GM12878 (cell line): ENCODE results near the gene TIMM29. TPM values are rescaled to one million over a fixed set of nuclear protein-coding genes. Genes with fewer than 3 reads are reported as not detected.

ENCODE experiments used
- E2F8 ChIP-seq: fragments of 450-650 bp; IDR thresholded peaks from 2 replicates; pipeline ENCODE4 v1.6.1; 2018; ENCODE audit warnings: mild to moderate bottlenecking, low read depth, moderate library complexity; ENCODE audit not compliant: partially characterized antibody
- ESRRA ChIP-seq: IDR thresholded peaks from 2 replicates; pipeline ENCODE4 v1.6.1; 2012; ENCODE audit warnings: mild to moderate bottlenecking, low read length, improper control_type of control experiment
- JUNB ChIP-seq: IDR thresholded peaks from 2 replicates; pipeline ENCODE4 v1.6.1; 2016; ENCODE audit warnings: antibody characterized with exemption, mild to moderate bottlenecking
- JUND ChIP-seq: IDR thresholded peaks from 2 replicates; pipeline ENCODE4 v1.6.1; 2012; ENCODE audit warnings: low read depth, mild to moderate bottlenecking, low read length, improper control_type of control experiment, moderate library complexity
- KDM1A ChIP-seq: fragments of 200-600 bp; sonication (generic); IDR thresholded peaks from 2 replicates; pipeline ENCODE4 v1.6.1; 2016; ENCODE audit warnings: borderline replicate concordance
- MTA3 ChIP-seq: IDR thresholded peaks from 2 replicates; pipeline ENCODE4 v1.6.1; 2012; ENCODE audit warnings: low read length, inconsistent platforms, borderline replicate concordance
- NRF1 ChIP-seq: conservative IDR thresholded peaks from 2 replicates; pipeline ENCODE4 v1.6.1; 2011; ENCODE audit warnings: mild to moderate bottlenecking, low read depth, low read length, improper control_type of control experiment
- RAD51 ChIP-seq: fragments of 450-650 bp; IDR thresholded peaks from 2 replicates; pipeline ENCODE4 v1.6.1; 2016; ENCODE audit warnings: moderate library complexity, mild to moderate bottlenecking, inconsistent platforms
- SIX5 ChIP-seq: IDR thresholded peaks from 2 replicates; pipeline ENCODE4 v1.6.1; 2011; ENCODE audit warnings: mild to moderate bottlenecking, low read depth, low read length, moderate library complexity; ENCODE audit not compliant: severe bottlenecking
- polyA plus RNA-seq, 11 experiments: library from polyadenylated mRNA; depleted of rRNA in 4 of 11; unstranded in 6 of 11; stranded (reverse) in 5 of 11; fragments of >200 nt; fragmentation: Nextera tagmentation in 4 of 11; fragmentation: Illumina TruSeq in 1 of 11; extraction: Ambion mirVana in 4 of 11; extraction: Trizol in 1 of 11; gene quantifications; 1 replicate in 1 of 11; 2 replicates in 10 of 11; pipeline versions ENCODE4 v1.2.1 to v1.2.3, GENCODE V29; 2011 to 2016; ENCODE audit warnings: inconsistent platforms in 2 of 11, missing spikeins in 2 of 11, low read depth in 1 of 11
- total RNA-seq, 4 experiments: library from RNA; depleted of rRNA in 3 of 4; stranded (reverse); fragments of >200 nt in 3 of 4; fragmentation: Illumina TruSeq in 1 of 4; extraction: Trizol in 1 of 4; gene quantifications; 2 replicates each; pipeline versions ENCODE4 v1.2.1 to v1.2.3, GENCODE V29; 2013 to 2021
- TF ChIP-seq, protein P1 (sequence below): IDR thresholded peaks from 2 replicates; pipeline ENCODE4 v1.6.1; 2012; ENCODE audit warnings: improper control_type of control experiment, low read depth, low read length; ENCODE audit not compliant: insufficient replicate concordance
- TF ChIP-seq, protein P2 (sequence below): fragments of 450-650 bp; IDR thresholded peaks from 2 replicates; pipeline ENCODE4 v1.6.1; 2017; ENCODE audit warnings: mild to moderate bottlenecking, moderate library complexity
- TF ChIP-seq, protein P3 (sequence below): fragments of 450-650 bp; formaldehyde crosslinking; IDR thresholded peaks from 2 replicates; pipeline ENCODE4 v1.4.0; 2020; ENCODE audit warnings: mild to moderate bottlenecking, moderate library complexity

The TIMM29 gene
- total and polyA plus RNA-seq, 10 of the 15 experiments (the other 5 are each of a cell fraction or from before 2014, with no cell fraction given), result 2.4 to 27.9 (median 13.5) TPM

GRCh38 chr19:10928563-10929401 is at the start of gene TIMM29, which contains the start of gene YIPF2 (continued):
- TF ChIP-seq, protein P1, sequence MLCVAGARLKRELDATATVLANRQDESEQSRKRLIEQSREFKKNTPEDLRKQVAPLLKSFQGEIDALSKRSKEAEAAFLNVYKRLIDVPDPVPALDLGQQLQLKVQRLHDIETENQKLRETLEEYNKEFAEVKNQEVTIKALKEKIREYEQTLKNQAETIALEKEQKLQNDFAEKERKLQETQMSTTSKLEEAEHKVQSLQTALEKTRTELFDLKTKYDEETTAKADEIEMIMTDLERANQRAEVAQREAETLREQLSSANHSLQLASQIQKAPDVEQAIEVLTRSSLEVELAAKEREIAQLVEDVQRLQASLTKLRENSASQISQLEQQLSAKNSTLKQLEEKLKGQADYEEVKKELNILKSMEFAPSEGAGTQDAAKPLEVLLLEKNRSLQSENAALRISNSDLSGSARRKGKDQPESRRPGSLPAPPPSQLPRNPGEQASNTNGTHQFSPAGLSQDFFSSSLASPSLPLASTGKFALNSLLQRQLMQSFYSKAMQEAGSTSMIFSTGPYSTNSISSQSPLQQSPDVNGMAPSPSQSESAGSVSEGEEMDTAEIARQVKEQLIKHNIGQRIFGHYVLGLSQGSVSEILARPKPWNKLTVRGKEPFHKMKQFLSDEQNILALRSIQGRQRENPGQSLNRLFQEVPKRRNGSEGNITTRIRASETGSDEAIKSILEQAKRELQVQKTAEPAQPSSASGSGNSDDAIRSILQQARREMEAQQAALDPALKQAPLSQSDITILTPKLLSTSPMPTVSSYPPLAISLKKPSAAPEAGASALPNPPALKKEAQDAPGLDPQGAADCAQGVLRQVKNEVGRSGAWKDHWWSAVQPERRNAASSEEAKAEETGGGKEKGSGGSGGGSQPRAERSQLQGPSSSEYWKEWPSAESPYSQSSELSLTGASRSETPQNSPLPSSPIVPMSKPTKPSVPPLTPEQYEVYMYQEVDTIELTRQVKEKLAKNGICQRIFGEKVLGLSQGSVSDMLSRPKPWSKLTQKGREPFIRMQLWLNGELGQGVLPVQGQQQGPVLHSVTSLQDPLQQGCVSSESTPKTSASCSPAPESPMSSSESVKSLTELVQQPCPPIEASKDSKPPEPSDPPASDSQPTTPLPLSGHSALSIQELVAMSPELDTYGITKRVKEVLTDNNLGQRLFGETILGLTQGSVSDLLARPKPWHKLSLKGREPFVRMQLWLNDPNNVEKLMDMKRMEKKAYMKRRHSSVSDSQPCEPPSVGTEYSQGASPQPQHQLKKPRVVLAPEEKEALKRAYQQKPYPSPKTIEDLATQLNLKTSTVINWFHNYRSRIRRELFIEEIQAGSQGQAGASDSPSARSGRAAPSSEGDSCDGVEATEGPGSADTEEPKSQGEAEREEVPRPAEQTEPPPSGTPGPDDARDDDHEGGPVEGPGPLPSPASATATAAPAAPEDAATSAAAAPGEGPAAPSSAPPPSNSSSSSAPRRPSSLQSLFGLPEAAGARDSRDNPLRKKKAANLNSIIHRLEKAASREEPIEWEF, result no peak
- TF ChIP-seq ESRRA (peak; percentile 83; the same call in 1 of the 2 replicates), JUNB (no peak), SIX5 (peak; percentile 84), KDM1A (no peak), JUND (no peak), NRF1 (peak; percentile 88), MTA3 (no peak), E2F8 (peak; percentile 93), RAD51 (no peak)
- TF ChIP-seq, protein P2, sequence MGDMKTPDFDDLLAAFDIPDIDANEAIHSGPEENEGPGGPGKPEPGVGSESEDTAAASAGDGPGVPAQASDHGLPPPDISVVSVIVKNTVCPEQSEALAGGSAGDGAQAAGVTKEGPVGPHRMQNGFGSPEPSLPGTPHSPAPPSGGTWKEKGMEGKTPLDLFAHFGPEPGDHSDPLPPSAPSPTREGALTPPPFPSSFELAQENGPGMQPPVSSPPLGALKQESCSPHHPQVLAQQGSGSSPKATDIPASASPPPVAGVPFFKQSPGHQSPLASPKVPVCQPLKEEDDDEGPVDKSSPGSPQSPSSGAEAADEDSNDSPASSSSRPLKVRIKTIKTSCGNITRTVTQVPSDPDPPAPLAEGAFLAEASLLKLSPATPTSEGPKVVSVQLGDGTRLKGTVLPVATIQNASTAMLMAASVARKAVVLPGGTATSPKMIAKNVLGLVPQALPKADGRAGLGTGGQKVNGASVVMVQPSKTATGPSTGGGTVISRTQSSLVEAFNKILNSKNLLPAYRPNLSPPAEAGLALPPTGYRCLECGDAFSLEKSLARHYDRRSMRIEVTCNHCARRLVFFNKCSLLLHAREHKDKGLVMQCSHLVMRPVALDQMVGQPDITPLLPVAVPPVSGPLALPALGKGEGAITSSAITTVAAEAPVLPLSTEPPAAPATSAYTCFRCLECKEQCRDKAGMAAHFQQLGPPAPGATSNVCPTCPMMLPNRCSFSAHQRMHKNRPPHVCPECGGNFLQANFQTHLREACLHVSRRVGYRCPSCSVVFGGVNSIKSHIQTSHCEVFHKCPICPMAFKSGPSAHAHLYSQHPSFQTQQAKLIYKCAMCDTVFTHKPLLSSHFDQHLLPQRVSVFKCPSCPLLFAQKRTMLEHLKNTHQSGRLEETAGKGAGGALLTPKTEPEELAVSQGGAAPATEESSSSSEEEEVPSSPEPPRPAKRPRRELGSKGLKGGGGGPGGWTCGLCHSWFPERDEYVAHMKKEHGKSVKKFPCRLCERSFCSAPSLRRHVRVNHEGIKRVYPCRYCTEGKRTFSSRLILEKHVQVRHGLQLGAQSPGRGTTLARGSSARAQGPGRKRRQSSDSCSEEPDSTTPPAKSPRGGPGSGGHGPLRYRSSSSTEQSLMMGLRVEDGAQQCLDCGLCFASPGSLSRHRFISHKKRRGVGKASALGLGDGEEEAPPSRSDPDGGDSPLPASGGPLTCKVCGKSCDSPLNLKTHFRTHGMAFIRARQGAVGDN, result peak; percentile 44; the same call in 1 of the 2 replicates
- TF ChIP-seq, protein P3, sequence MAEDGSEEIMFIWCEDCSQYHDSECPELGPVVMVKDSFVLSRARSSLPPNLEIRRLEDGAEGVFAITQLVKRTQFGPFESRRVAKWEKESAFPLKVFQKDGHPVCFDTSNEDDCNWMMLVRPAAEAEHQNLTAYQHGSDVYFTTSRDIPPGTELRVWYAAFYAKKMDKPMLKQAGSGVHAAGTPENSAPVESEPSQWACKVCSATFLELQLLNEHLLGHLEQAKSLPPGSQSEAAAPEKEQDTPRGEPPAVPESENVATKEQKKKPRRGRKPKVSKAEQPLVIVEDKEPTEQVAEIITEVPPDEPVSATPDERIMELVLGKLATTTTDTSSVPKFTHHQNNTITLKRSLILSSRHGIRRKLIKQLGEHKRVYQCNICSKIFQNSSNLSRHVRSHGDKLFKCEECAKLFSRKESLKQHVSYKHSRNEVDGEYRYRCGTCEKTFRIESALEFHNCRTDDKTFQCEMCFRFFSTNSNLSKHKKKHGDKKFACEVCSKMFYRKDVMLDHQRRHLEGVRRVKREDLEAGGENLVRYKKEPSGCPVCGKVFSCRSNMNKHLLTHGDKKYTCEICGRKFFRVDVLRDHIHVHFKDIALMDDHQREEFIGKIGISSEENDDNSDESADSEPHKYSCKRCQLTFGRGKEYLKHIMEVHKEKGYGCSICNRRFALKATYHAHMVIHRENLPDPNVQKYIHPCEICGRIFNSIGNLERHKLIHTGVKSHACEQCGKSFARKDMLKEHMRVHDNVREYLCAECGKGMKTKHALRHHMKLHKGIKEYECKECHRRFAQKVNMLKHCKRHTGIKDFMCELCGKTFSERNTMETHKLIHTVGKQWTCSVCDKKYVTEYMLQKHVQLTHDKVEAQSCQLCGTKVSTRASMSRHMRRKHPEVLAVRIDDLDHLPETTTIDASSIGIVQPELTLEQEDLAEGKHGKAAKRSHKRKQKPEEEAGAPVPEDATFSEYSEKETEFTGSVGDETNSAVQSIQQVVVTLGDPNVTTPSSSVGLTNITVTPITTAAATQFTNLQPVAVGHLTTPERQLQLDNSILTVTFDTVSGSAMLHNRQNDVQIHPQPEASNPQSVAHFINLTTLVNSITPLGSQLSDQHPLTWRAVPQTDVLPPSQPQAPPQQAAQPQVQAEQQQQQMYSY (CRISPR knock-in tag), result no peak
